CD4-positive, alpha-beta T cell treated with Interleukin-6 at 100 ng/mL for 8 hours (primary cell): ENCODE measurements around the gene MDGA2.
"Not testable (repeated sequence)": the region's sequence is repeated elsewhere in the genome, so short reads cannot be mapped to it uniquely, and the experiment has no call there.

Experiments
- DNase-seq: peaks from one replicate; pipeline ENCODE4 v3.0.0-alpha.2; 2020; ENCODE audit warnings: mixed read lengths, low spot score

Gene MDGA2

GRCh38 chr14:47328376-47328775 is 347.0 kb downstream of the MDGA2 start:
- no peak for DNase-seq

GRCh38 chr14:47327336-47327735 is 348.1 kb downstream of the MDGA2 start:
- no peak for DNase-seq

- DNase-seq, result no peak
These were observed 352.7 kb downstream of the MDGA2 start for GRCh38 chr14:47322751-47323150.

- DNase-seq, result no peak
These were observed 373.3 kb downstream of the MDGA2 start for GRCh38 chr14:47302121-47302520.

- DNase-seq, result no peak
These were observed 374.6 kb downstream of the MDGA2 start for GRCh38 chr14:47300796-47301195.

- DNase-seq, result no peak
These were observed 378.0 kb downstream of the MDGA2 start for GRCh38 chr14:47297374-47297773.

- no peak for DNase-seq
These were observed 391.1 kb downstream of the MDGA2 start for GRCh38 chr14:47284283-47284682.

- not testable (repeated sequence) for DNase-seq
These were observed 393.6 kb downstream of the MDGA2 start for GRCh38 chr14:47281761-47282160.

- DNase-seq, result no peak
These were observed 397.1 kb downstream of the MDGA2 start for GRCh38 chr14:47278233-47278842.

- DNase-seq, result no peak
These were observed 397.7 kb downstream of the MDGA2 start for GRCh38 chr14:47277703-47278102.

- DNase-seq, result no peak
These were observed 398.5 kb downstream of the MDGA2 start for GRCh38 chr14:47276931-47277330.

GRCh38 chr14:47273939-47274338 is 401.5 kb downstream of the MDGA2 start:
- no peak for DNase-seq

GRCh38 chr14:47270715-47271114 is 404.7 kb downstream of the MDGA2 start:
- DNase-seq, result no peak

- no peak for DNase-seq
These were observed 405.5 kb downstream of the MDGA2 start for GRCh38 chr14:47269756-47270492.

- DNase-seq, result no peak
These were observed 410.6 kb downstream of the MDGA2 start for GRCh38 chr14:47264842-47265241.

GRCh38 chr14:47262801-47263200 is 412.6 kb downstream of the MDGA2 start:
- no peak for DNase-seq

GRCh38 chr14:47261350-47261749 is 414.1 kb downstream of the MDGA2 start:
- DNase-seq, result no peak

GRCh38 chr14:47259796-47260195 is 415.6 kb downstream of the MDGA2 start:
- DNase-seq, result no peak

- DNase-seq, result no peak
These were observed 418.4 kb downstream of the MDGA2 start for GRCh38 chr14:47257013-47257412.

GRCh38 chr14:47252802-47253201 is 422.6 kb downstream of the MDGA2 start:
- DNase-seq, result no peak

GRCh38 chr14:47246367-47246766 is 429.0 kb downstream of the MDGA2 start:
- no peak for DNase-seq

GRCh38 chr14:47242579-47242978 is 432.8 kb downstream of the MDGA2 start:
- not testable (repeated sequence) for DNase-seq

GRCh38 chr14:47240748-47241437 is 434.5 kb downstream of the MDGA2 start:
- DNase-seq, result no peak
